ENCODE data around the gene DIPK2B. TPM values are rescaled to one million over a fixed set of nuclear protein-coding genes. Genes with fewer than 3 reads are reported as not detected.

DIPK2B gene
- total and polyA plus RNA-seq, 9 of the 15 experiments (the other 6 are each of a cell fraction or from before 2014, with no cell fraction given), result not detected

- POLR2A ChIA-PET, result no interaction called here
- no peaks in the 10 kb centered on the region for H3K36me3 ChIP-seq (ENCODE audit: control insufficient read depth, insufficient read depth, low read length)
- ATAC-seq (peak; percentile 61), FAIRE-seq (no peak), DNase-seq (ENCODE audit: extremely low read depth in 1 of 4, low spot score in 3 of 4) (no peak)
- no peaks in the 10 kb centered on the region for H3K9me1 ChIP-seq (ENCODE audit: control insufficient read depth, insufficient read depth, low read length)
- H2AFZ ChIP-seq (ENCODE audit: low read depth, low read length), result peak overlapping the region; percentile 93
- no peak for TF ChIP-seq ZNF436 (CRISPR knock-in tag; IDR thresholded peaks at IDR 0.05)
- TF ChIP-seq ZNF239 (CRISPR knock-in tag; IDR thresholded peaks at IDR 0.05), result no peak
- 0 out of 2 replicates have a peak, but pooled peaks have one; percentile 22 for TF ChIP-seq ELF1 (tag; IDR thresholded peaks at IDR 0.05)
- H3K4me1 ChIP-seq (replicated peaks in 1 of 2; ENCODE audit: control insufficient read depth in 2 of 2, insufficient read depth in 2 of 2, low read length in 2 of 2), result peaks cover 0 to 2% of the 10 kb centered on the region in 2 experiments; a peak in 2 of 5 replicates
- no peak overlapping the region for H3K9ac ChIP-seq (ENCODE audit: insufficient read depth in 1 of 2, low read depth in 2 of 2, low read length in 2 of 2)
- H3K27ac ChIP-seq (ENCODE audit: extremely low read depth, low read depth, low read length), result no peak overlapping the region
- H3K4me2 ChIP-seq (ENCODE audit: insufficient read depth, low read length), result peak overlapping the region; percentile 88
- H4K20me1 ChIP-seq (replicated peaks; ENCODE audit: control insufficient read depth, insufficient read depth, low read length), result no peaks in the 10 kb centered on the region
- no TSS peak for BruUV-seq (replicated peaks)
- WGBS (ENCODE audit: insufficient coverage, low coverage, missing lambda C conversion rate), result 25% methylated on average over 4 of the region's 4 CpGs
- H3K9me3 ChIP-seq (replicated peaks; ENCODE audit: control insufficient read depth, insufficient read depth, low read depth, low read length), result no peaks in the 10 kb centered on the region
- intact Hi-C loops (cut with micrococcal nuclease) (loop anchor here (10.0 kb wide), 1 partner anchor 102 kb away; no protein-coding TSS in a partner anchor), in situ Hi-C loops (cut with MboI) (no loop called here)
- CTCF ChIA-PET (ENCODE audit: low intra/inter-chr PET ratio), result no interaction called here
- H3K79me2 ChIP-seq (ENCODE audit: control insufficient read depth, insufficient read depth, low read length), result no peaks in the 10 kb centered on the region
- no peak overlapping the region for H3K4me3 ChIP-seq
- H3K27me3 ChIP-seq (ENCODE audit: control insufficient read depth in 2 of 2, insufficient read depth in 2 of 2, low read length in 2 of 2), result no peaks in the 10 kb centered on the region; a peak in 1 of 5 replicates
Observed at GRCh38 chrX:45186643-45187026, 14.0 kb downstream of the DIPK2B start.

GRCh38 chrX:45184211-45184610 is 16.5 kb downstream of the DIPK2B start:
- TF ChIP-seq SMARCC2 (IDR thresholded peaks at IDR 0.05; ENCODE audit: low read depth) (no peak), MAFG (tag; conservative IDR thresholded peaks at IDR 0.05) (0 out of 2 replicates have a peak, but pooled peaks have one; percentile 8), MAFF (IDR thresholded peaks at IDR 0.05; ENCODE audit: low read length) (peak; percentile 49; the same call in 1 of the 2 replicates), TARDBP (IDR thresholded peaks at IDR 0.05) (no peak), EP400 (IDR thresholded peaks at IDR 0.05) (no peak), ZNF316 (IDR thresholded peaks at IDR 0.05) (peak; percentile 70), C11orf30 (IDR thresholded peaks at IDR 0.05; ENCODE audit: low read depth) (peak; percentile 28; the same call in 1 of the 2 replicates)
- TF ChIP-seq, protein P1, sequence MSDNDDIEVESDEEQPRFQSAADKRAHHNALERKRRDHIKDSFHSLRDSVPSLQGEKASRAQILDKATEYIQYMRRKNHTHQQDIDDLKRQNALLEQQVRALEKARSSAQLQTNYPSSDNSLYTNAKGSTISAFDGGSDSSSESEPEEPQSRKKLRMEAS (CRISPR knock-in tag; IDR thresholded peaks at IDR 0.05), result no peak
- Histone ChIP-seq H3K9me1 (ENCODE audit: control insufficient read depth, insufficient read depth, low read length) (no peaks in the 10 kb centered on the region), H3K9me3 (replicated peaks; ENCODE audit: control insufficient read depth, insufficient read depth, low read depth, low read length) (no peaks in the 10 kb centered on the region), H3K79me2 (ENCODE audit: control insufficient read depth, insufficient read depth, low read length) (no peaks in the 10 kb centered on the region), H3K36me3 (ENCODE audit: control insufficient read depth, insufficient read depth, low read length) (no peaks in the 10 kb centered on the region), H3K4me2 (ENCODE audit: insufficient read depth, low read length) (no peak overlapping the region), H3K27me3 (ENCODE audit: control insufficient read depth in 2 of 2, insufficient read depth in 2 of 2, low read length in 2 of 2) (no peaks in the 10 kb centered on the region; a peak in 1 of 5 replicates), H3K27ac (ENCODE audit: extremely low read depth, low read depth, low read length) (no peak overlapping the region), H2AFZ (ENCODE audit: low read depth, low read length) (no peak overlapping the region), H3K4me1 (replicated peaks in 1 of 2; ENCODE audit: control insufficient read depth in 2 of 2, insufficient read depth in 2 of 2, low read length in 2 of 2) (peaks cover 0 to 2% of the 10 kb centered on the region in 2 experiments; a peak in 2 of 5 replicates), H3K9ac (ENCODE audit: insufficient read depth in 1 of 2, low read depth in 2 of 2, low read length in 2 of 2) (no peak overlapping the region), H3K4me3 (no peak overlapping the region), H4K20me1 (replicated peaks; ENCODE audit: control insufficient read depth, insufficient read depth, low read length) (no peaks in the 10 kb centered on the region)
- no peak for DNase-seq (ENCODE audit: extremely low read depth in 1 of 4, low spot score in 3 of 4)
- in situ Hi-C loops (cut with MboI), result no loop called here
- no TSS peak for BruUV-seq (replicated peaks)
- 39% methylated on average over 2 of the region's 2 CpGs for WGBS (ENCODE audit: insufficient coverage, low coverage, missing lambda C conversion rate)
- CTCF ChIA-PET (ENCODE audit: low intra/inter-chr PET ratio), result no interaction called here
- intact Hi-C loops (cut with micrococcal nuclease), result loop anchor here (10.0 kb wide), 1 partner anchor 99 kb away; no protein-coding TSS in a partner anchor
- POLR2A ChIA-PET, result no interaction called here
- no peak for FAIRE-seq
- ATAC-seq, result no peak
